GM15510 (cell line): ENCODE data around the gene ZNF135.

ENCODE experiments used
- POLR2A ChIP-seq: IDR thresholded peaks from 3 replicates; pipeline ENCODE4 v1.6.1; 2011; ENCODE audit warnings: borderline replicate concordance; ENCODE audit not compliant: insufficient read length; ENCODE audit errors: extremely low read depth

Gene ZNF135

DNA sequence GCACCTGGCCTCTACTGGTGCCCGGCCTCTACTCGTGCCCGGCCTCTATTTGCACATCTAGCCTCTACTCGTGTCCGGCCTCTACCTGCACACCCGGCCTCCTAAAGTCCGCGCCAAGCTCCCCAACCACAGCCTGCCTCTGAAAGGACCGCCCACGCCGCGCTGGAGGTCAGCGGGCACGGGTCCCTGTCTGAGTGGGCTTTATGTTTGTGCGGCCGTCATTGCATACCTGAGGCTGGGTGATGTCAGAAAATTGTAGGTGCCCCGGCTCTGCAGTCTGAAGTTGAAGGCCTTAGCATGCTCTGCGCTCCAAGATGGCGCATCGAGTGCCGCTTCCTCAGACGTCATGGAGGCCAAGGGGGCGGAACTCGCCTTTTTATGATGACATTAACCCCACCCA lies 1.1 kb downstream of the ZNF135 start:
- TF ChIP-seq POLR2A: no peak

DNA sequence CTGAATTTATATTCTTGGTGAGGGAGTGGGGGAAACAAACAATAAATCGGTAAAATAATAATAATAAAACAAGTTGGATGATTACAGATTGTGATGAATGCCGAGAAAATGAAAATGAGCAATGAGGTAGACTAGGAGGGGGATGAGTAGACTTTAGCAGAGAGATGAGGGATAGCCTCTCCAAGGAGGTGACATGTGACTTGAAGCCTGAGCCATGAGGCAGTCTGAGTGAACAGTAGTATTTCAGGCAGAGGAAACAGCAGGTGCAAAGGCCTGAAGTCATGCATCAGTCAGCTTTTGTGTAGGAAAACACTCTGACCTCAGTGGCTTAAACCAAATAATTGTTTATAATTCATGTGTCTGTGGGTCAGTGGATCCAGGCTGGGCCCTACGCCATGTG lies 4.6 kb downstream of the ZNF135 start:
- TF ChIP-seq POLR2A: no peak

DNA sequence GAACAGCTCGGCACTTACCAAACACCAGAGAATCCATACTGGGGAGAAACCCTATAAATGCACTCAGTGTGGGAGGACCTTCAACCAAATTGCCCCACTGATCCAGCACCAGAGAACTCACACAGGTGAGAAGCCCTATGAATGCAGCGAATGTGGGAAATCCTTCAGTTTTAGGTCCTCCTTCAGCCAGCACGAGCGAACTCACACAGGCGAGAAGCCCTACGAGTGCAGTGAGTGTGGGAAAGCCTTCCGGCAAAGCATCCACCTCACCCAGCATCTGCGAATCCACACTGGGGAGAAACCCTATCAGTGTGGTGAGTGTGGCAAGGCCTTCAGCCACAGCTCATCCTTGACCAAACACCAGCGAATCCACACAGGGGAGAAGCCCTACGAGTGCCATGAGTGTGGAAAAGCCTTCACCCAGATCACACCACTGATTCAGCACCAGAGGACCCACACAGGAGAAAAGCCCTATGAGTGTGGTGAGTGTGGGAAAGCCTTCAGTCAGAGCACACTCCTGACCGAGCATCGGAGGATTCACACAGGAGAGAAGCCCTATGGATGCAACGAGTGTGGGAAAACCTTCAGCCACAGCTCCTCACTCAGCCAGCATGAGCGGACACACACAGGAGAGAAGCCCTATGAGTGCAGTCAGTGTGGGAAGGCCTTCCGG lies 8.3 kb downstream of the ZNF135 start:
- no peak for TF ChIP-seq POLR2A

DNA sequence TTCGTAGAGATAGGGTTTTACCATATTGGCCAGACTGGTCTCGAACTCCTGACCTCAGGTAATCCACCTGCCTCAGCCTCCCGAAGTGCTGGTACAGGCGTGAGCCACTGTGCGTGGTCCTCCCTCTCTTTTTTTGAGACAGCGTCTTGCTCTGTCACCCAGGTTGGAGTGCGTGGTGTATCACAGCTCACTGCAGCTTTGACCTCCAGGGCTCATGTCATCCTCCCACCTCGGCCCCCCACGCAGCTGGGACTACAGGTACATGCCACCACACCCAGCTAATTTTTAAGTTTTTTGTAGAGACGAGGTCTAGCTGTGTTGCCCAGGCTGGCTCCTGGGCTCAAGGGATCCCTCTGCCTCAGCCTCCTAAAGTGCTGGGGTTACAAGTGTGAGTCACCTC lies 20.7 kb downstream of the ZNF135 start:
- TF ChIP-seq POLR2A: no peak

DNA sequence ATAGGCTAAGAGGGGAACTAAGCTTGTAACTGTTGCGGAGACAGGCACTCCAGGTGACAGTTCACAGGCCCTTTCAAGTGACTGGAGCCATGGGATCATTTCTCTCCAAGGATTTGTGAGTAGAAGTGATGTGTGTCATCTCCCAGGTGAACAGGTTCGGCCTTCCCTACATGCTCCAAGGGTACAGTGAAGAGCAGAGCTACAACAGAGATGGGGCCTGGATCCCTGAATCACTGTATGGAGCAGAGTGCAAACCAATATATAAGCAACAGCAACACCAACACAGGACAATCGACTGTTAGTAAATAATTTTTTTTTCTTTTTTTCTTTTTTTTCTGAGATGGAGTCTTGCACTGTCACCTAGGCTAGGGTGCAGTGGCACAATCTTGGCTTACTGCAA lies 23.9 kb downstream of the ZNF135 start:
- TF ChIP-seq POLR2A: no peak

DNA sequence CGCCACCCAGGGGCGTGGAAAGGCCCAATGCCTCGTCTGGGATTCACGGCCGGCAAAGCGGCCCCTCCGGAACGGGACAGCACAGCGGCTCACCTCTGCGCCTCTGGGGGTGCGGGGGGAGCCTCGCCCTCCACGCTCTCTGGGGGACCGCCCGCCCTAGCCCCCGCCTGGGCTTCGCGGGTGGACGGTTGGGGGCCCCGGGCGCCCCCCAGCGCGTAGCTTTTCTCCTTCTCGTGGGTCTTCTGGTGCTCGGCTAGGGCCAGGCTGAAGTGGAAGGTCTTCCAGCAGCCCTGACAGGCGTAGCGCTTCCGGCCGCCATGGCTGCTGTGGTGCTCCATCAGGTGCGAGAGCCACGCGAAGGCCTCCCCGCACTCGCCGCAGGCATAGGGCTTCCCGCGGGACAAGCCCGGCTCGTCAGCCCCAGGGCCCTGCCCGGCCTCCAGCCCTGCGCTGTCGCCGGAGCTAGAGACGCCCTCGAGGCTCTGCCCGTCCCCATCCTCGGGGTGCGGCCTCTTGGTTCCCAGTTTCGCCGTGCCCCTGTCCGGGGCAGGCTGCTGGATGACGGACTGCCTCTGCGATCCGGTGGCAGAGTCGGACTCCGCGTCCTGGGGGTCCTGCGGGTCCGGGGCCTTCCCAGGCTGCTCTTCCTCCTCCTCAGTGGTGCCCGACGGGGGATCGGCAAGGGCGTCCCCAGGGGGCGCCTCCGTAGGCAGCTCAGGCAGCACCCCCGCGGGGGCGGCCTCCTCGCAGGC lies 25.7 kb downstream of the ZNF135 start:
- TF ChIP-seq POLR2A: no peak

DNA sequence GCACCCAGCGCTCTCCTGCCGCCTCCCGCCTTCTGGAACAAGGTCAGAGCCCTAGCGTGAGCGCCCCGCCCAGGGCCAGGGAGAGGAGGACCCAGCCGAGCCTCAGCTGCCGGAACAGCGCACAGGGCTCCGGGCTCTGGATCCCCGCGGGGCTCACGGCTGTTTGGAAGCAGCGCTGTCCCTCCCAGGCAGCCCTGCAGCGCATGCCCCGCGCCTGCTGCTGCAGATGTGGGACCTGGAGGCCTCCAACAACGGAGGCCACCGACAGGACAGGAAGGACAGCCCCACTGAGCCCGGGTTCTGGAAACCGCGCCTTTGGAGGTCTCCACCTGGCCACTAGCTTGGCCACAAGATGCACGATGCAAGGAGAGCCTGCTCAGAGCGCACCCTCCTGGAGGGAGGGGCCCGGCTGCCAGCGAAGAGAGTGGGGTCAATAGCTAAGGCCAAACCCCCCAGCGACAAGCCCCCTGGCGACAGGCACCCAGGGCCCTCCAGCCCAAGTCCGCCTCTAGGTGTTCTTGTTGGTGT lies 26.3 kb downstream of the ZNF135 start:
- no peak for TF ChIP-seq POLR2A

DNA sequence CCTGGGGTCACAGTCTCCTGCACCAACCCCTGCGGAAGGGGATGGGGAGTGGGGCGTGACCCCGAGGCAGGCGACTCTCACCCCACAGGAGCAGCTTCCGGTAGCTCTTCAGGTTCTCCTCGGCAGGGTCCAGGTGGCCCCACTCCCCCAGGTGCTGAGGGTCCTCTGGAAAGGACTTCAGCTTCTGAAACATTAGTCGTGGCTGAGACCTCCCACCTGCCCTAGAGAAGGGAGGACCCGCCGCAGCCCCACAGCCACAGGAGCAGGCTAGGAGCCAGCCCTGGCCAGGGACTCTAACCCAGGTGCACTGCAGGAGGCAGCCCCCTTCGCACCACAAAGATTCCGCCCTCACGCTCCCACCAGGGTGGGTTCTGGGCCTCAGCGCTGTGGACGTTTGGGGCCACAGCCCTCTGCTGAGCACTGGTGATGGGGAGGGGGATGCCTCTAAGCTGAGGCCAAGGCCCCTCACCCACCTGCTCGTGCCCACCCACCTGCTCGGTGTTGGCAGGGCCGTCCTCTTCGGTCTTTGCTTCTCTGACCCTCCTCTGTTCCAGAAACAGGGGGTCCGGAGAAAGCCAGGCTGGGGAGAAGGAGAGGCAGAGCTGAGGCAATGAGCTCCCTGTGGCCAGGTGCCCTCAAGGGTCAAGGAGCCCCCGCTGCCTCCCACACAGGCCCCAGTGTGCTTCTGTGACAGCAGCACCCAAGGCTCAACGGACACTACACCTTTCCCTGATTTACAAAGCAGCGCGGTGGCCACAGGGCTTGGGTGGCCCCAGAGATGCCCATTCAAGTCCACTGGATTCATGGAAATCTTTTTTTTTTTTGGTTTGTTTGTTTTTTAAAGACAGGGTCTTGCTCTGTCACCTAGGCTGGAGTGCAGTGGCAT lies 28.0 kb downstream of the ZNF135 start:
- TF ChIP-seq POLR2A: no peak

DNA sequence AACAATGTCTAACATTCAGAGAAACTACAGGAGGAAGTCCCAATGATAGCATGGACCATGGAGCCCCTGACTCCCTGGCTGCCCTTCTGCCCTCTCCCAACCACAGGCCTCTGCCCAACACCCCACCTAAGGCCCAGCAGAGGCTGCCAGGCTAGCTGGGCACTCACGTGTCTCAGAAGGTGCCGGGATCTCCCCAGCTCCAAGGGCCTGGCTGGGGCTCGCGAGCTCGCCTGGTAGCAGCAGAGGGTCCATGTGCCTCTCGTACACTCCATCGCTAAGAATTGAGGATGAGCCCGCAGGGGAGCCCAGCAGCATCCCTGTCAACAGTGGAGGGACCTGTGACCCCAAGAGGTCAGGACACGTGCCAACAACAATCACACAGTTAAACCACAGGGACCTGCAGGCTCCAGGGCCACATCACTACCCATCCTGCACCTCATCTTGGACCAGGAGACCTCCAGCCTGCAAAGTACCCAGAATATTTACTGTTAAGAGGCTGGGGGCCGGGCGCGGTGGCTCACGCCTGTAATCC lies 29.5 kb downstream of the ZNF135 start:
- TF ChIP-seq POLR2A: no peak

DNA sequence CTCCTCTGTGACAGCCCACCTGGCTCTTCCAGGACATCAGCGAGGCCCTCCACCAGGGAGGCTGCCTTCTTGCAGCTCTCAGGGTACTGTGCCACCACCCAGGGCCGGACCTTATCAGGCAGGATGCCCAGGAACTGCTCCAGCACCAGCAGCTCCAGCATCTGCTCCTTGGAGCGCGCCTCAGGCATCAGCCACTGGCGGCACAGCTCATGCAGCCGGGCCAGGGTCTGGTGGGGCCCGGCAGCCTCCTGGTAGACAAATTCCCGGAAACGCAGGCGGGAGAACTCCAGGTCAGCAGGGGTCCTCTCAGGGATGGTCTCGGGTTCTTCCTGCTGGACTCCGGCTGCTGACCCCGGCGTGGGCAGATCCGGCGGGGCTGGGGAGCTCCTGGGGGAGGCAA lies 30.8 kb downstream of the ZNF135 start:
- no peak for TF ChIP-seq POLR2A

DNA sequence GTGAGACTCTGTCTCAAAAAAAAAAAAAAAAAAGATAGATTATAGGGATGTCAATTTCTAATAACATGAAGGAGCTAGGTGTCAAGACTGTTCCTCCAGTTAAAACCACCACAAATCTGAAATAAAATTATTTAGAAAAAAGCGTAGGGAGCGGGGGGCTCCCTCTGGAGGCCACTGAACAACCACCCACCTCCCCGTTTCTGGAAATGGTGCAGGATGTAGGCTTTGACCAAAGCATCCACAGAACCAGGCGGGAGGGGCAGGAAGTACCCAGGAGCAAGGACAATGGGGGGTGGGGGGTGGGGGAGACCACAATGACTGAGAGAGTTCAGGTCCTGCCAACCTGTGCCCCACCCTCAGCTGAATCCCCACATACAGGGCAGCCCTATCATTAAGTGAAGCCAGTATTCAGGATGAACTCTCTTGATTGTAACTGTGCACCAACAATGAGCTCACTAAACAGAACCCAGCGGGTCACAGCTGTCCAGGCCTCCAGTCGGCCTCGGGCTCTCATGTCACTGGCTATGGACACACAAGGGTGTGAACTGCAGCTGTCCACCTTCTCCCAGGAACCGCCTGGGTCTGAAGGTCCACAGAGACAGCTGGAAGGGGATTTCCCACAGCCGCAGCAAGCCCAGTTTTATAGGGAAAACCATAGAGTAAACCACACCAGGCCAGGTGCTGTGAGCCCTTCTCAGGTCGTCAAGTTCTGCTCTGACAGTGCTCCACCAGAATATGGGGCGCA lies 32.3 kb downstream of the ZNF135 start:
- TF ChIP-seq POLR2A: no peak

DNA sequence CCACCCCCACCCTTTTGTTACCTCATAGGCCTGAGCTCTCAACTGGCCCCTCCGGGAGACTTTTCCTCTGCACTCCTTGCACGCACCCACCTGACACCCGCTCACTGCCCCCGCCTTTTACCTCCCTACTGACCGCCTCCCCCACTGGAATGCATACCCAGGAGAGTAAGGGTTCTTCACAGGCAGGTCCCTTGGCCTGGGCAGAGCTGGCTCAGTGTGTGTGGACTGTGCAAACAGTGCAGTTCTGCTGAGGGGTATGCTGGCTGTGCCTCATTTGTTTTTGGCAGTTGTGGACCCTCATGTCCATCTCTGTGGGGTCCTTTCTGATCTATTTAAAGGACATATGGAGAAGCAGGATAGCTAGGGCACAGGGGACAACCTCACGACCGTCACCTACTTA lies 34.0 kb downstream of the ZNF135 start:
- no peak for TF ChIP-seq POLR2A

DNA sequence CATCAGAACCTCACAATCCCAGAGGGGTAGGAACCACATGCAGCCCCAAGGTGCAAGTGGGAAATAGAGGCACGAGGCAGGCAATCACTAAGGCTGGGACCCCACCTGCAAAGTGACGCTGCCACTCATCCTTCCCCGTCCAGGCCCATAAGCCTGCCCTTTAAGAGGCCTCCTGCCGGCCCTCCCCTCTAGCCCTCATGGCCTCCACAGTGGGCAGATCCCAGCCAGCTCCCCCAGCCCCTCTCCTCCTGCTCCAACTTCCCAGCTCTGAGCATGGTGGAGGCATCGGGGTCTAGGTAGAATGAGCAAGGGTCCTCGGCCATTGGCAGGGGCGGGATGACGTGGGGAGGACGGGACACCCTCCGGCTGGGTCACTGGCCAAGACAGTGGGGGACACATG lies 36.2 kb downstream of the ZNF135 start:
- no peak for TF ChIP-seq POLR2A

DNA sequence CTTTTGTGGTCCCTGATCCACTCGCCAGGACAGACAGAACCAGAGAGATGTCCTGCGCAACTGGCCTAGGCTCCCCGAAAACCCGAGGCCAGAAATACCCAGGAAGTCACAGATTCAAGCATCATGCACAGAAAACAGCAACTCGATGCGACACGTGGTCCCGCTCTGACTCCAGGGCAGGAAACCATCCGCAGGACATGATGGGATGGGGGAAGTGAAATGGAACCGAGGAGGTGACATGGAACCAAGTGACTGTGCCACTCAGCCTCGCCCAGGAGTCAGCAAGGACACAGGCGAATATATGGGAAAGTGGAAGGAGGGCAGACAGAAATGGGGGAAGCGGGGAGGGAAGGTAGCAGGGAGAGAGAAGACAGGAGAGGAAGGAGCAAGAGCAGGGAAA lies 37.8 kb downstream of the ZNF135 start:
- no peak for TF ChIP-seq POLR2A

DNA sequence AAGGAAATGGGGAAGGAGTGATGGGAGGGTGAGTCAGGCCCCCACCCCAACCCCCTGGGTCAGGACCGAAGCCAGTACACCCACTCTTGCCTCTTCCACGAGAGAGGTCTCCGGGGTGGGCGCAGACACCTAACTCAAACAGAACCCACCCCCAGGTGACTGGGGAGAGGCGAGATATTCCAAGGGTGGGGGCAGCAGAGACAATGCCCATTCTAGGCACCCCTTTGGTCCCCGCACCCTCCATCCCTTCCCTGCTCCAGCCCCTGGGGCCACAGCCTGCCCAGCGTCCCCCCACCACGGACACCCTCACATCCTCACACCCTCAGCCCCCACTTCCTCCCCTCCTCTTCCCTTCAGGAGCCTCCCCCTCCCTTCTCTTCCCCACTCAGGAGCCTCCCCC lies 38.3 kb downstream of the ZNF135 start:
- TF ChIP-seq POLR2A: no peak
